Measurements from ENCODE around the gene TMC1.

DNA sequence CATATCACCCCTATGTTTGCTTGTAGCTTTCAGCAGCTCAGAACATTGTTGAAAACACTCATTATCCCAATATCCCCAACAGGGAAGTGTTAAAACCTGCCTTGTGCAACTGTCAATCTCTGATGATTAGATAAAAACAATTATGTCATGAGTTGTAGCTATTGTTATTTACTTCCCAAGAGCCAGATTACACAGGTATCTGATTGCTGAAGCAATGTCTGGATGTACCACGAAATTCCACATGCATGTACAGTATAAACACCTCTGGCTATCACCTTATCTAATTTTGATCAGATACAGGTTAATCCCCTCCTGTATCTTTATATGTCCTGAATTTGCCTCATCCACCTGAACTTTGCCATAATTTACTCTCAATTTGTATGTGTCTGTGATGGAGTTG, 38.7 kb downstream of the TMC1 start:
- TF ChIP-seq ATF2 (CRISPR knock-in tag; IDR thresholded peaks at IDR 0.05) (no peak), ZNF292 (CRISPR knock-in tag; IDR thresholded peaks at IDR 0.05; ENCODE audit: borderline replicate concordance, low read depth) (no peak), TOPORS (CRISPR knock-in tag; IDR thresholded peaks at IDR 0.05) (no peak), ZNF782 (CRISPR knock-in tag; IDR thresholded peaks at IDR 0.05; ENCODE audit: borderline replicate concordance) (no peak), ARID5B (CRISPR knock-in tag; IDR thresholded peaks at IDR 0.05) (no peak), KLF9 (CRISPR knock-in tag; IDR thresholded peaks at IDR 0.05; ENCODE audit: low read depth) (no peak), EZH2 (conservative IDR thresholded peaks at IDR 0.05; ENCODE audit: low read depth, low read length) (no peak), CTCF (CRISPR knock-in tag; IDR thresholded peaks at IDR 0.05) (no peak), ZNF768 (CRISPR knock-in tag; IDR thresholded peaks at IDR 0.05) (no peak), MTF1 (CRISPR knock-in tag; IDR thresholded peaks at IDR 0.05) (no peak), HCFC1 (IDR thresholded peaks at IDR 0.05; ENCODE audit: low read depth, low read length) (no peak)
- TF ChIP-seq, protein P1, sequence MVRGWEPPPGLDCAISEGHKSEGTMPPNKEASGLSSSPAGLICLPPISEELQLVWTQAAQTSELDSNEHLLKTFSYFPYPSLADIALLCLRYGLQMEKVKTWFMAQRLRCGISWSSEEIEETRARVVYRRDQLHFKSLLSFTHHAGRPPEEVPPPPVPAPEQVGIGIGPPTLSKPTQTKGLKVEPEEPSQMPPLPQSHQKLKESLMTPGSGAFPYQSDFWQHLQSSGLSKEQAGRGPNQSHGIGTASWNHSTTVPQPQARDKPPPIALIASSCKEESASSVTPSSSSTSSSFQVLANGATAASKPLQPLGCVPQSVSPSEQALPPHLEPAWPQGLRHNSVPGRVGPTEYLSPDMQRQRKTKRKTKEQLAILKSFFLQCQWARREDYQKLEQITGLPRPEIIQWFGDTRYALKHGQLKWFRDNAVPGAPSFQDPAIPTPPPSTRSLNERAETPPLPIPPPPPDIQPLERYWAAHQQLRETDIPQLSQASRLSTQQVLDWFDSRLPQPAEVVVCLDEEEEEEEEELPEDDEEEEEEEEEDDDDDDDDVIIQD (CRISPR knock-in tag; IDR thresholded peaks at IDR 0.05; ENCODE audit: low read depth): no peak

Measured in HepG2 (cell line).